ENCODE measurements around the gene CPN1. TPM values are rescaled to one million over a fixed set of nuclear protein-coding genes. Genes with fewer than 3 reads are reported as not detected.
"Not testable (repeated sequence)": the region's sequence is repeated elsewhere in the genome, so short reads cannot be mapped to it uniquely, and the experiment has no call there.

The CPN1 gene
- total and polyA plus RNA-seq, 8 donors = not detected

- DNase-seq (no peak), ATAC-seq (no peak)
- Histone ChIP-seq H3K36me3 (no peaks in the 10 kb centered on the region), H3K27me3 (peaks cover 0 to 27% of the 10 kb centered on the region in 2 donors), H3K9me3 (no peaks in the 10 kb centered on the region), H3K27ac (no peak overlapping the region), H3K4me1 (no peaks in the 10 kb centered on the region), H3K4me3 (no peak overlapping the region)
- no peak for TF ChIP-seq CTCF (IDR thresholded peaks at IDR 0.05)
- intact Hi-C loops (cut with DNase I) = no loop called here
Measured at GRCh38 chr10:100083623-100084022, 2.0 kb upstream of the CPN1 start.

- H3K27me3 ChIP-seq = peaks cover 0 to 27% of the 10 kb centered on the region in 2 donors
- H3K4me1 ChIP-seq; ATAC-seq; H3K27ac ChIP-seq; H3K4me3 ChIP-seq; DNase-seq; H3K36me3 ChIP-seq; H3K9me3 ChIP-seq; intact Hi-C loops (cut with DNase I): not testable (repeated sequence)
Measured at GRCh38 chr10:100082276-100082675, 607 bp upstream of the CPN1 start.

- Histone ChIP-seq H3K27ac (no peak overlapping the region), H3K4me3 (no peak overlapping the region), H3K9me3 (no peaks in the 10 kb centered on the region), H3K4me1 (no peaks in the 10 kb centered on the region), H3K36me3 (no peaks in the 10 kb centered on the region), H3K27me3 (peaks cover 0 to 24% of the 10 kb centered on the region in 2 donors)
- ATAC-seq (no peak), DNase-seq (no peak)
- intact Hi-C loops (cut with DNase I) = no loop called here
- no peak for TF ChIP-seq CTCF (IDR thresholded peaks at IDR 0.05)
Measured at GRCh38 chr10:100076750-100077149, 4.9 kb downstream of the CPN1 start.

GRCh38 chr10:100075426-100076220 is 6.0 kb downstream of the CPN1 start:
- peaks cover 0 to 13% of the 10 kb centered on the region in 2 donors for H3K27me3 ChIP-seq
- no peak overlapping the region for H3K4me3 ChIP-seq
- H3K27ac ChIP-seq = no peak overlapping the region
- ATAC-seq (no peak), DNase-seq (peak in 1 of 4 donors; percentile 62)
- no peak for TF ChIP-seq CTCF (IDR thresholded peaks at IDR 0.05)
- H3K9me3 ChIP-seq = no peaks in the 10 kb centered on the region
- intact Hi-C loops (cut with DNase I) = no loop called here
- no peaks in the 10 kb centered on the region for H3K36me3 ChIP-seq
- H3K4me1 ChIP-seq = no peaks in the 10 kb centered on the region

GRCh38 chr10:100072514-100072913 is 9.2 kb downstream of the CPN1 start:
- DNase-seq (no peak), ATAC-seq (no peak)
- Histone ChIP-seq H3K27me3 (no peaks in the 10 kb centered on the region), H3K9me3 (no peaks in the 10 kb centered on the region), H3K27ac (no peak overlapping the region), H3K4me1 (no peaks in the 10 kb centered on the region), H3K4me3 (no peak overlapping the region), H3K36me3 (no peaks in the 10 kb centered on the region)
- no peak for TF ChIP-seq CTCF (IDR thresholded peaks at IDR 0.05)
- intact Hi-C loops (cut with DNase I) = no loop called here

- Histone ChIP-seq H3K27ac (no peak overlapping the region), H3K36me3 (no peaks in the 10 kb centered on the region), H3K4me1 (no peaks in the 10 kb centered on the region), H3K9me3 (no peaks in the 10 kb centered on the region), H3K4me3 (no peak overlapping the region), H3K27me3 (peaks cover 0 to 2% of the 10 kb centered on the region in 2 donors)
- ATAC-seq (no peak), DNase-seq (no peak)
- intact Hi-C loops (cut with DNase I) = no loop called here
- TF ChIP-seq CTCF (IDR thresholded peaks at IDR 0.05) = no peak
Measured at GRCh38 chr10:100071529-100071928, 10.1 kb downstream of the CPN1 start.

Data from left lung (tissue), 10 donors.